Measurements from ENCODE around the gene KRT83. TPM values are rescaled to one million over a fixed set of nuclear protein-coding genes. Genes with fewer than 3 reads are reported as not detected.

The KRT83 gene
- polyA plus RNA-seq, 2 of the 4 experiments (the other 2 are of a cell fraction): 20.4 to 44.8 TPM

- FAIRE-seq (no peak), ATAC-seq (no peak), DNase-seq (ENCODE audit: low read depth in 1 of 2, low spot score in 1 of 2) (no peak)
- POLR2A ChIA-PET: no interaction called here
- H3K4me3 ChIP-seq: no peak overlapping the region
- peaks cover 28% of the 10 kb centered on the region for H3K4me1 ChIP-seq
- TF ChIP-seq FOXS1 (CRISPR knock-in tag; IDR thresholded peaks at IDR 0.05): no peak
- TF ChIP-seq POLR2A (IDR thresholded peaks at IDR 0.05; ENCODE audit: low read length): no peak
- no peak for TF ChIP-seq KDM1A (IDR thresholded peaks at IDR 0.05; ENCODE audit: low read depth)
- no peak for TF ChIP-seq CTCF (IDR thresholded peaks at IDR 0.05)
- no peak for TF ChIP-seq NPAS2 (CRISPR knock-in tag; IDR thresholded peaks at IDR 0.05; ENCODE audit: borderline replicate concordance)
- no peak for TF ChIP-seq MYC (IDR thresholded peaks at IDR 0.05; ENCODE audit: borderline replicate concordance, low read length)
- TF ChIP-seq HOXA7 (CRISPR knock-in tag; IDR thresholded peaks at IDR 0.05): no peak
- no peak for TF ChIP-seq ELK1 (IDR thresholded peaks at IDR 0.05; ENCODE audit: low read depth, low read length)
- TF ChIP-seq REST (IDR thresholded peaks at IDR 0.05): no peak
- no peak for TF ChIP-seq NFE2L2 (conservative IDR thresholded peaks at IDR 0.05; ENCODE audit: low read length)
- TF ChIP-seq E2F6 (IDR thresholded peaks at IDR 0.05; ENCODE audit: borderline replicate concordance, low read depth): no peak
- H3K9me3 ChIP-seq: no peaks in the 10 kb centered on the region
- 50% methylated on average over 1 of the region's 1 CpG for WGBS (ENCODE audit: missing lambda C conversion rate)
- H3K4me2 ChIP-seq: no peak overlapping the region
- peak overlapping the region in 1 of 2 experiments; percentile 19; a peak in 1 of 6 replicates for H3K27ac ChIP-seq
- CTCF ChIA-PET: interaction anchor here (0.8 to 7.4 kb wide), 10 partner anchors 9 to 589 kb away, joined by 3 to 42 read pairs (median 8); no protein-coding TSS in a partner anchor
Measured at GRCh38 chr12:52295663-52296062, 25.5 kb downstream of the KRT83 start.

GRCh38 chr12:52294803-52295202 lies 26.4 kb downstream of the KRT83 start:
- H3K9me3 ChIP-seq: no peaks in the 10 kb centered on the region
- H3K27ac ChIP-seq: peak overlapping the region in 1 of 2 experiments; percentile 64; a peak in 2 of 6 replicates
- FAIRE-seq: no peak
- no peak for ATAC-seq
- POLR2A ChIA-PET: interaction anchor here (0.7 to 0.9 kb wide), 2 partner anchors 10 to 12 kb away, joined by 3 read pairs; no protein-coding TSS in a partner anchor
- TF ChIP-seq EP300 (IDR thresholded peaks at IDR 0.05) (no peak), ZC3H11A (IDR thresholded peaks at IDR 0.05) (no peak), FOSB (CRISPR knock-in tag; IDR thresholded peaks at IDR 0.05) (no peak), EHF (CRISPR knock-in tag; IDR thresholded peaks at IDR 0.05) (no peak), POLR2A (IDR thresholded peaks at IDR 0.05; ENCODE audit: low read length) (no peak), CHD2 (IDR thresholded peaks at IDR 0.05; ENCODE audit: low read length, partially characterized antibody) (no peak), BCL3 (IDR thresholded peaks at IDR 0.05) (no peak), MAX (IDR thresholded peaks at IDR 0.05) (no peak), SMC3 (IDR thresholded peaks at IDR 0.05) (no peak), ELK1 (IDR thresholded peaks at IDR 0.05; ENCODE audit: low read depth, low read length) (no peak), CEBPB (IDR thresholded peaks at IDR 0.05) (no peak), RNF2 (IDR thresholded peaks at IDR 0.05; ENCODE audit: borderline replicate concordance, low read depth) (no peak), JUNB (IDR thresholded peaks at IDR 0.05) (no peak), TP53 (CRISPR knock-in tag; IDR thresholded peaks at IDR 0.05) (no peak), HOXB13 (CRISPR knock-in tag; IDR thresholded peaks at IDR 0.05; ENCODE audit: low read depth) (no peak), MAZ (IDR thresholded peaks at IDR 0.05; ENCODE audit: borderline replicate concordance, low read depth, low read length) (no peak), RAD21 (conservative IDR thresholded peaks at IDR 0.05 in 1 of 2, IDR thresholded peaks at IDR 0.05 in 1 of 2) (no peak), ZFP36 (IDR thresholded peaks at IDR 0.05; ENCODE audit: borderline replicate concordance, partially characterized antibody) (no peak), KDM1A (IDR thresholded peaks at IDR 0.05; ENCODE audit: low read depth) (no peak), NFE2L2 (conservative IDR thresholded peaks at IDR 0.05; ENCODE audit: low read length) (no peak)
- DNase-seq (ENCODE audit: low read depth in 1 of 2, low spot score in 1 of 2): no peak
- H3K4me3 ChIP-seq: no peak overlapping the region
- CTCF ChIA-PET: interaction anchor here (1.0 to 7.4 kb wide), 12 partner anchors 8 to 590 kb away, joined by 3 to 42 read pairs (median 8); no protein-coding TSS in a partner anchor
- H3K4me1 ChIP-seq: peaks cover 28% of the 10 kb centered on the region
- no peak overlapping the region for H3K4me2 ChIP-seq
- WGBS (ENCODE audit: missing lambda C conversion rate): 49% methylated on average over 1 of the region's 1 CpG
